DOHH2 (cell line): ENCODE measurements around the gene ADAM11.

Experiments
- EZH2phosphoT487 ChIP-seq: fragments of 200-600 bp; sonication (generic); IDR thresholded peaks from 2 replicates; pipeline ENCODE4 v1.6.1; 2017; ENCODE audit warnings: borderline replicate concordance, mild to moderate bottlenecking, antibody characterized with exemption, low read length, moderate library complexity, mixed read lengths
- TF ChIP-seq, protein P1 (sequence below): fragments of 200-600 bp; sonication (generic); IDR thresholded peaks from one replicate; pipeline ENCODE4 v1.5.1; 2014; ENCODE audit warnings: antibody characterized with exemption, mild to moderate bottlenecking, low read depth, low read length; ENCODE audit not compliant: poor library complexity, severe bottlenecking

DNA sequence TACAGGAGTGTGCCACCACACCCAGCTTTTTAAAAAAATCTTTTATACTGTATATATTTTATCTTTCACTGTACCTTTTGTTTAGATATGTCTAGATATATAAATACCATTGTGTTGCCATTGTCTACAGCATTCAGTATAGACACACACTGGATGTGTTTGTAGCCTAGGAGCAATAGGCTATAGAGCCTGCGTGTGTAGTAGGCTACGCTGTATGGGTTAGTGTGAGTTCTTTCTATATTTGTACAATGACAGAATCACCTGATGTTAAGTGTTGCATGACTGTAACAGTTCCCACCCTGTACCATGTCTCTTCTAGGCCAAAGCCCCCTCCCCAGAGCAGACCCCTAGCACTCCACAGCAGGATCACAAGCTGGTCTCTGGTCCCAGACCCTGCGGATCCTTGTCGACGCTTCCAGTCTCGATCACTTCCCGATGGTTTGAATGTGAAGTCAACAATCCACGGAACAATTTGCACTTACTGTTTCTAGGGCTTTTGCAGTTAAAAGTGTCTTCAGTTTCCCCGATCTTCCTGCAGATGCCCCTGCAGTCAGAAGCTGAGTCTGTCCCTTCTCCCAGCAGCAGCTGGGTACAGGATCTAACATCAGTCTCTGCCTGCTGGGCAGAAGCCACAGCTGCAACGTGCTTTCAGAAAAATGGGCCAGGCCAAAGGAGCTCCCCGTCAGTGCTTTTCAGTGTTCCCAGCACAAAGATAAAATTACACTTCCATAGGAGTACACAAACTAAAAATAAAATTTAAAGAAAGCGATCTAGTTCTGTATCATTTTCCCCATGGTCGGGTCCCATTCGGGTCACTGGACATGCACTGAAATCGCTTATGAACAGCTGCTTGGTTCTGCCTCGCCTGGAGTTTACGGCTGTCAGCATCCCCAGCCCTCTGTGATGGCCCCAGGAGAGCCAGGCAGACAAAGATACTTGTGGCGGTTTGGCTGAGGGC, 35.4 kb downstream of the ADAM11 start:
- TF ChIP-seq, protein P1, sequence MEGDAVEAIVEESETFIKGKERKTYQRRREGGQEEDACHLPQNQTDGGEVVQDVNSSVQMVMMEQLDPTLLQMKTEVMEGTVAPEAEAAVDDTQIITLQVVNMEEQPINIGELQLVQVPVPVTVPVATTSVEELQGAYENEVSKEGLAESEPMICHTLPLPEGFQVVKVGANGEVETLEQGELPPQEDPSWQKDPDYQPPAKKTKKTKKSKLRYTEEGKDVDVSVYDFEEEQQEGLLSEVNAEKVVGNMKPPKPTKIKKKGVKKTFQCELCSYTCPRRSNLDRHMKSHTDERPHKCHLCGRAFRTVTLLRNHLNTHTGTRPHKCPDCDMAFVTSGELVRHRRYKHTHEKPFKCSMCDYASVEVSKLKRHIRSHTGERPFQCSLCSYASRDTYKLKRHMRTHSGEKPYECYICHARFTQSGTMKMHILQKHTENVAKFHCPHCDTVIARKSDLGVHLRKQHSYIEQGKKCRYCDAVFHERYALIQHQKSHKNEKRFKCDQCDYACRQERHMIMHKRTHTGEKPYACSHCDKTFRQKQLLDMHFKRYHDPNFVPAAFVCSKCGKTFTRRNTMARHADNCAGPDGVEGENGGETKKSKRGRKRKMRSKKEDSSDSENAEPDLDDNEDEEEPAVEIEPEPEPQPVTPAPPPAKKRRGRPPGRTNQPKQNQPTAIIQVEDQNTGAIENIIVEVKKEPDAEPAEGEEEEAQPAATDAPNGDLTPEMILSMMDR: no peak
- TF ChIP-seq EZH2phosphoT487: no peak
